Endothelial cell of umbilical vein (primary cell): ENCODE results near the gene BMPER.

Experiments used
- EZH2 ChIP-seq: IDR thresholded peaks from 2 replicates; pipeline ENCODE4 v1.6.1; 2012; ENCODE audit warnings: borderline replicate concordance, low read depth, mild to moderate bottlenecking, moderate library complexity, low read length, inconsistent platforms; ENCODE audit not compliant: severe bottlenecking
- GATA2 ChIP-seq: IDR thresholded peaks from 2 replicates; pipeline ENCODE4 v1.7.0; 2011; ENCODE audit warnings: low read depth, mild to moderate bottlenecking, moderate library complexity, mixed read lengths, low read length; ENCODE audit not compliant: insufficient read length, insufficient read depth
- JUN ChIP-seq: IDR thresholded peaks from 2 replicates; pipeline ENCODE4 v1.6.1; 2011; ENCODE audit warnings: borderline replicate concordance, low read depth; ENCODE audit not compliant: insufficient read length, insufficient read depth
- POLR2A ChIP-seq: IDR thresholded peaks from 2 replicates; pipeline ENCODE4 v1.6.1; 2012; ENCODE audit warnings: low read depth, mild to moderate bottlenecking, control low read depth, low read length
- POLR2AphosphoS5 ChIP-seq: IDR thresholded peaks from 2 replicates; pipeline ENCODE4 v1.6.1; 2012; ENCODE audit warnings: low read depth, mild to moderate bottlenecking, control low read depth, low read length, moderate library complexity; ENCODE audit not compliant: insufficient read depth
- TF ChIP-seq, protein P1 (sequence below), 2 donors: IDR thresholded peaks; 1 replicate in 1 of 2; 2 replicates in 1 of 2; pipeline ENCODE4 v1.5.1; 2011; ENCODE audit warnings: low read length in 2 of 2, mild to moderate bottlenecking in 2 of 2, moderate library complexity in 2 of 2, control low read depth in 1 of 2, inconsistent platforms in 1 of 2, low read depth in 1 of 2; ENCODE audit not compliant: insufficient read depth in 1 of 2; ENCODE audit errors: extremely low read depth in 1 of 2
- TF ChIP-seq, protein P2 (sequence below): IDR thresholded peaks from 2 replicates; pipeline ENCODE4 v1.6.1; 2011; ENCODE audit not compliant: insufficient read depth, insufficient read length

DNA sequence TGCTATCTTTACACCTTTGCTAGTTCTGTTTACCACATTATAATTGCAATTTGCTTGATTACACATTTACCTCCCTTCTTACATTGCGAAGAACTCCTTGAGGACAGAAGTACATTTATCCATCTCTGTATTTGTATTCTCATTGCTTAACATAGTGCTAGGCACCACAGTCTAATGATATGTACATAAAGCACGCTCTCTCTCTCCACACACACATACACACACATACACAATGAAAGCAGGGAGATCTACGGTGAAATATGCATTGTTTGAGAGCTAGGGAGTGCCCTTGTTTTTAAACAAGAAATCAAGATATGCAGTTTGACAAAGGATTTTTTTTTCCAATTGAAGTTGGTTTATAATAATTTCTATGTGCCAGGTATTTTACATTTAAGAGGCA, 148.7 kb downstream of the BMPER start:
- TF ChIP-seq, protein P1, sequence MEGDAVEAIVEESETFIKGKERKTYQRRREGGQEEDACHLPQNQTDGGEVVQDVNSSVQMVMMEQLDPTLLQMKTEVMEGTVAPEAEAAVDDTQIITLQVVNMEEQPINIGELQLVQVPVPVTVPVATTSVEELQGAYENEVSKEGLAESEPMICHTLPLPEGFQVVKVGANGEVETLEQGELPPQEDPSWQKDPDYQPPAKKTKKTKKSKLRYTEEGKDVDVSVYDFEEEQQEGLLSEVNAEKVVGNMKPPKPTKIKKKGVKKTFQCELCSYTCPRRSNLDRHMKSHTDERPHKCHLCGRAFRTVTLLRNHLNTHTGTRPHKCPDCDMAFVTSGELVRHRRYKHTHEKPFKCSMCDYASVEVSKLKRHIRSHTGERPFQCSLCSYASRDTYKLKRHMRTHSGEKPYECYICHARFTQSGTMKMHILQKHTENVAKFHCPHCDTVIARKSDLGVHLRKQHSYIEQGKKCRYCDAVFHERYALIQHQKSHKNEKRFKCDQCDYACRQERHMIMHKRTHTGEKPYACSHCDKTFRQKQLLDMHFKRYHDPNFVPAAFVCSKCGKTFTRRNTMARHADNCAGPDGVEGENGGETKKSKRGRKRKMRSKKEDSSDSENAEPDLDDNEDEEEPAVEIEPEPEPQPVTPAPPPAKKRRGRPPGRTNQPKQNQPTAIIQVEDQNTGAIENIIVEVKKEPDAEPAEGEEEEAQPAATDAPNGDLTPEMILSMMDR (IDR thresholded peaks at IDR 0.05; ENCODE audit: extremely low read depth in 1 of 2, insufficient read depth in 1 of 2, low read depth in 1 of 2, low read length in 2 of 2), result no peak
- TF ChIP-seq POLR2A (no peak), EZH2 (no peak), POLR2AphosphoS5 (no peak), JUN (no peak), GATA2 (no peak)
- TF ChIP-seq, protein P2, sequence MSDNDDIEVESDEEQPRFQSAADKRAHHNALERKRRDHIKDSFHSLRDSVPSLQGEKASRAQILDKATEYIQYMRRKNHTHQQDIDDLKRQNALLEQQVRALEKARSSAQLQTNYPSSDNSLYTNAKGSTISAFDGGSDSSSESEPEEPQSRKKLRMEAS, result no peak
